SK-N-MC (cell line): ENCODE data around the gene EIF2A.

Experiments used
- DNase-seq: peaks from one replicate; pipeline ENCODE4 v3.0.0-alpha.2; 2011; ENCODE audit warnings: low read depth, low spot score
- H3K27ac ChIP-seq: fragments of 200-600 bp; sonication (generic); 2 replicates; pipeline ENCODE4 v1.5.1; 2016; ENCODE audit warnings: mixed run types
- H3K36me3 ChIP-seq: fragments of 200-600 bp; sonication (generic); 2 replicates; pipeline ENCODE4 v1.6.1; 2017; ENCODE audit warnings: antibody characterized with exemption, low read length, mixed read lengths; ENCODE audit not compliant: insufficient read depth
- H3K4me3 ChIP-seq: fragments of 200-600 bp; sonication (generic); 2 replicates; pipeline ENCODE4 v1.5.1; 2016
- H3K9ac ChIP-seq: fragments of 200-600 bp; sonication (generic); 2 replicates; pipeline ENCODE4 v1.8.0; 2017; ENCODE audit warnings: mixed run types, mixed read lengths; ENCODE audit not compliant: insufficient read length
- H3K9me3 ChIP-seq: fragments of 200-600 bp; sonication (generic); 2 replicates; pipeline ENCODE4 v1.6.1; 2017; ENCODE audit warnings: low read depth, mild to moderate bottlenecking, antibody characterized with exemption, low read length, moderate library complexity, mixed read lengths
- EZH2 ChIP-seq: fragments of 200-600 bp; sonication (generic); IDR thresholded peaks from one replicate; pipeline ENCODE4 v1.6.1; 2017; ENCODE audit warnings: antibody characterized with exemption
- FOXP2 ChIP-seq: optimal IDR thresholded peaks from 2 replicates; pipeline ENCODE3; 2011; ENCODE audit warnings: mild to moderate bottlenecking, moderate library complexity; ENCODE audit not compliant: insufficient read depth; ENCODE audit errors: extremely low read length, control extremely low read depth
- POLR2AphosphoS5 ChIP-seq: IDR thresholded peaks from 2 replicates; pipeline ENCODE4 v1.6.1; 2012; ENCODE audit warnings: mild to moderate bottlenecking, low read depth, low read length, borderline replicate concordance

Gene EIF2A

DNA sequence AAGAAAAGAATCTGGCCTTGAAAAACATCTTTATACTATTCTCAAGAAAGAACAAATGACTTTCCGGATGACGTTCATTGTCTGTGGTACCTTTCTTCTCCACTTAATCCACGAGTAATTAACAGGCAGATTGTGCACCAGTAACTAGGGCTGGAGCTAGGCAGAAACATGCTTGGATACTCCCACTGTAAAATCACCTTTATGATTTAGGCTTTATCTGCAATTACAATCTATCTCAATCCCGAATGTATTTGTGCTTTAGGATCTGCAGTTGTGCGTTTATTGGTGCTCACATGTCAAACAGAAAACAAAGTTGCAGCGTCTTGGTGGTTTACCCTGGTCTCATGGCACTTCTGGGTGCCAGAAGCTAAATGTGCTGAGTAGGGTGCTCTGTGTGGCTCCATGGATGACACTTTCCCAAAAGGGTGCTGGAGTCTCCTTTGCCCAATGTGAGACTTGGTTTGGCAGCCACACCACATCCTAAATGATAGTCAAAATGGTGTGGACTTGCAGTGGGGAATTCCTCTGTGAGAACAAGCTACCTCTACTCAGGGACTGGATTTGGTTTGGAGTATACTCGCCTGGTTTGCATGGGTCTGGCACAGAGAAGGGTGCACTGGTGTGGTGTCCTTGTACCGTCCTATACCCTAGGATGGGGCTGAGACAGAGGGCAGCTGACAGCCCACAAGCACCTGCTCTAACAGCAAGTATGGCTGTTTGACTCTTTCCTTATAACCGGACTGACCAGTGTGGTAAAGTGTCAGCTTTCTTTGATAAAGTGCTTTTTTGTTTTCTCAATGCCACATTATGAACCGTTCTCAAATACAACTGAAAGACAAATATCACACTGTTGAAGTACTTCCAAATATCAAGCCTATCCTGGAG, 8.0 kb upstream of the EIF2A start:
- H3K9ac ChIP-seq = no peak overlapping the region
- no peaks in the 10 kb centered on the region for H3K9me3 ChIP-seq
- no peak for DNase-seq
- TF ChIP-seq EZH2 (no peak), FOXP2 (no peak), POLR2AphosphoS5 (no peak)
- H3K4me3 ChIP-seq = no peak overlapping the region
- peaks cover 26% of the 10 kb centered on the region for H3K36me3 ChIP-seq
- H3K27ac ChIP-seq = no peak overlapping the region

DNA sequence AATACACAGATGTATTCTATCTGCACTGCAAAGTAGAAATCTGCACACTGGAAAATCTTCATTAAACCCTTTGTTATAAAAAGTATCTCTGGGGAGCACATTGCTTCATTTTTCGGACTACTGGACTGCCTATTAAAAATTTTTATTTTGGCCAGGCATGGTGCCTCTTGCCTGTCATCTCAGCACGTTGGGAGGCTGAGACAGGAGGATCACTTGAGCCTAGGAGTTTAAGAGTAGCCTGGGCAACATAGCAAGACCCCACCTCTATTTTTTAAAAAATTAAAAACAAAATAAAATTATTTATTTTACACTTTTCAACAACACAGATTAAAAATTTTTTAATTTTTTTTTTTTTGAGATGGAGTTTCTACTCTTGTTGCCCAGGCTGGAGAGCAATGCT, 6.3 kb upstream of the EIF2A start:
- H3K4me3 ChIP-seq = no peak overlapping the region
- H3K27ac ChIP-seq = no peak overlapping the region
- H3K9me3 ChIP-seq = no peaks in the 10 kb centered on the region
- no peak overlapping the region for H3K9ac ChIP-seq
- no peak for TF ChIP-seq EZH2
- no peak; the same call in 1 of the 2 replicates for TF ChIP-seq POLR2AphosphoS5
- no peak for TF ChIP-seq FOXP2
- H3K36me3 ChIP-seq = peaks cover 41% of the 10 kb centered on the region
- no peak for DNase-seq

GRCh38 chr3:150540991-150541390, 5.6 kb upstream of the EIF2A start:
- DNase-seq = no peak
- Histone ChIP-seq H3K4me3 (no peak overlapping the region), H3K9ac (no peak overlapping the region), H3K27ac (peak overlapping the region; percentile 21; the same call in 1 of the 2 replicates), H3K36me3 (peaks cover 41% of the 10 kb centered on the region), H3K9me3 (no peaks in the 10 kb centered on the region)
- no peak for TF ChIP-seq POLR2AphosphoS5
- TF ChIP-seq EZH2 = no peak
- TF ChIP-seq FOXP2 = no peak

GRCh38 chr3:150543128-150543527, 3.5 kb upstream of the EIF2A start:
- H3K4me3 ChIP-seq = no peak overlapping the region
- TF ChIP-seq EZH2 (no peak), FOXP2 (no peak), POLR2AphosphoS5 (no peak)
- no peak for DNase-seq
- H3K9ac ChIP-seq = no peak overlapping the region
- H3K36me3 ChIP-seq = peaks cover 43% of the 10 kb centered on the region
- no peak overlapping the region for H3K27ac ChIP-seq
- no peaks in the 10 kb centered on the region for H3K9me3 ChIP-seq

GRCh38 chr3:150543531-150543930, 3.1 kb upstream of the EIF2A start:
- TF ChIP-seq FOXP2 (no peak), POLR2AphosphoS5 (no peak), EZH2 (no peak)
- DNase-seq = no peak
- H3K9ac ChIP-seq = peak overlapping the region; percentile 93
- H3K36me3 ChIP-seq = peaks cover 47% of the 10 kb centered on the region
- no peak overlapping the region for H3K4me3 ChIP-seq
- no peak overlapping the region for H3K27ac ChIP-seq
- no peaks in the 10 kb centered on the region for H3K9me3 ChIP-seq

DNA sequence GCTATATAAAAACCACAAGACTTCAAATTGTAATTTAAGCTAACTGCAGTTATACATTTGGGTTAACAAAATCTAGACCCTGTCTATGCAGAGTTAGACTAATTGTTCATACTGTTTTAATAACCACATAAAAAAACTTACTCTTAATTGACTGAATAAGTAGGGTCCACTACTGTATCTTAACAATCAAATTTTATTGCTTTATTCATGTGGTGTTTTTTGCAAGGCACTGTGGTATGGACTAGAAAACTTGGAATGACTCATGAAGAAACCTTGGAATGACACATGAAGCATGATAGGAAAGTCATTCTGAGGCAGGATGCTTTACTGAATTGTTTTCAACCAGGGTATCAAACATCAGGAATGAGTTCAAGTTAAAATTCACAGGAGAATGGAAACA, 2.5 kb upstream of the EIF2A start:
- TF ChIP-seq EZH2 = no peak
- TF ChIP-seq POLR2AphosphoS5 = no peak
- TF ChIP-seq FOXP2 = no peak
- H3K36me3 ChIP-seq = peaks cover 50% of the 10 kb centered on the region
- no peaks in the 10 kb centered on the region for H3K9me3 ChIP-seq
- peak overlapping the region; percentile 93 for H3K4me3 ChIP-seq
- peak overlapping the region; percentile 93 for H3K9ac ChIP-seq
- H3K27ac ChIP-seq = no peak overlapping the region
- no peak for DNase-seq

DNA sequence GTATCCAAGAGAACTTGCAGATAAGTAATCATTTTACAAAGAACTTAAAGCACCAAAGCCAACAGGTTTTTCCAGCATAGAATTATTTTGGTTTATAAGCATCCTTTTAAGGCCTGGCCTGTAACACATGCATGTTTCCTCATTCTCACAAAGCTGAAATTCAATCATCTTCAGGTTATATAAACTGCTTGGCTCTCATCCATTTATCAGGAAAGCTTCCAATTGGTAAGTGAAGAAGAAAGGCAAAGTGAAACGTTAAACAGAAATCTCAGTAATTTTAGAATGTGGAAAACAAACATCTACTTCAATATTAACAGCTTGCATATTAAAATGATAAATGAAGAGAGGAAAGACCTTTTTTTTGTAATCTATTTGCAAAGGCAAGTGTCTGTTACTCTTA, 1.9 kb upstream of the EIF2A start:
- no peak for DNase-seq
- H3K9ac ChIP-seq = peak overlapping the region; percentile 93
- H3K36me3 ChIP-seq = peaks cover 56% of the 10 kb centered on the region
- TF ChIP-seq POLR2AphosphoS5 = no peak
- TF ChIP-seq FOXP2 = no peak
- no peak for TF ChIP-seq EZH2
- H3K27ac ChIP-seq = no peak overlapping the region
- H3K4me3 ChIP-seq = peak overlapping the region; percentile 93
- no peaks in the 10 kb centered on the region for H3K9me3 ChIP-seq

DNA sequence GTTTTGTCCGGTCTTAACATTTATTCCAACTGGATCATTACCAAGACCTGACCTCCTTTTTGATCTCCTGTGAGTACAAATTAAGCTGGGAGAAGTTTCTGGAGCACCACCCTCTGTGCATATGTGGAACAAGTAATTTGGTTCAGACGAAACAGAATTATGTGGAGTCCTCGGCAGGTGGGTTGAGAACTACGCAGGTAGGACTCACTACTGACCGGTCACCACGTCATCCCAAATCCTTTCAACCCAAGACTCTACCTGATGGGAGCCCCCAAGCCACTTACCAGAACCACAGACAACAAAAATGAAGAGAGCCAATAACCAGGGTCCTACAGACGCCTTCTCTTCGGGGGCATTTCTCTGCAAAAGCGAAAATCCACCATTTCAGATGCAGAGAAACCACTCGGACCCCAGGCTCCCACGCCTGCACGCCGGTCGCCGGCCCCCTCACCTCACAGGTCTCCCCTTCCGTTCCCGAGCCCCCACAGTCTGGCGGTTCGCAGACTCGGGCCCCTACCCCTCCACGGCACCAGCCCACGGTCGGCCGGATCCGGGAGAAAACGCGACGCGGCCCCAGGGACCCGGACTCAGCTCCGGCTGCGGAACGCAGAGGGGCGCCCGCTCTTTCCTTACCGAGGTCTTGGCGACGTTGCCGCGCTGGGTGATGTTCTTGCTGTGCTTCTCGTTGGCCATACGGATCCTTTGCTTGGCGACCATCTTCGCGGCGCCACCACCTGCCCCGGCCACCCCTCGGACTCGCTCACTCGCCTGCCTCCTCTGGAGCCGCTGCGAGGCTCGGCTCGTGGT, 965 bp upstream of the EIF2A start:
- TF ChIP-seq FOXP2 (no peak), POLR2AphosphoS5 (no peak), EZH2 (no peak)
- H3K27ac ChIP-seq = peak overlapping the region; percentile 74
- no peaks in the 10 kb centered on the region for H3K9me3 ChIP-seq
- H3K4me3 ChIP-seq = peak overlapping the region; percentile 93
- no peak for DNase-seq
- peaks cover 60% of the 10 kb centered on the region for H3K36me3 ChIP-seq
- peak overlapping the region; percentile 93 for H3K9ac ChIP-seq
